A673 (cell line): ENCODE data around the gene VWC2.
A peak's percentile ranks its signal among the peaks of the same experiment; 100 is the strongest.

Experiments
- CTCF ChIP-seq: fragments of 300-800, 200-600 bp; sonication (generic); conservative IDR thresholded peaks from 2 replicates; pipeline ENCODE4 v1.5.1; 2017; ENCODE audit warnings: low read depth, mild to moderate bottlenecking, antibody characterized with exemption, low read length, moderate library complexity, mixed read lengths
- EZH2 ChIP-seq: fragments of 200-600 bp; sonication (generic); IDR thresholded peaks from 2 replicates; pipeline ENCODE4 v1.6.1; 2017; ENCODE audit warnings: borderline replicate concordance, low read depth, mild to moderate bottlenecking, mixed read lengths, antibody characterized with exemption, low read length; ENCODE audit not compliant: poor library complexity, severe bottlenecking

- TF ChIP-seq CTCF (no peak), EZH2 (peak; percentile 56)
Observed at GRCh38 chr7:49774459-49775064, 1.1 kb downstream of the VWC2 start.
